Mesendoderm (in vitro differentiated cells): ENCODE results near the gene PRKAG1.

ENCODE experiments used
- DNase-seq: peaks from one replicate; pipeline ENCODE4 v3.0.0; 2013
- H2AK5ac ChIP-seq: 2 replicates; pipeline ENCODE4 v1.6.1; 2013; ENCODE audit warnings: low read length, inconsistent platforms
- H2BK120ac ChIP-seq: 2 replicates; pipeline ENCODE4 v1.6.1; 2013; ENCODE audit warnings: low read depth, mild to moderate bottlenecking, low read length, moderate library complexity, mixed read lengths
- H2BK15ac ChIP-seq: replicated peaks from 2 replicates; pipeline ENCODE4 v1.6.1; 2013; ENCODE audit warnings: low read depth, mild to moderate bottlenecking, moderate library complexity
- H2BK5ac ChIP-seq: 2 replicates; pipeline ENCODE4 v1.6.1; 2013; ENCODE audit warnings: low read length, inconsistent platforms
- H3K18ac ChIP-seq: 2 replicates; pipeline ENCODE4 v1.6.1; 2013; ENCODE audit warnings: mild to moderate bottlenecking, low read length, mixed read lengths
- H3K23ac ChIP-seq: one replicate; pipeline ENCODE4 v1.6.1; 2013; ENCODE audit warnings: low read length
- H3K27ac ChIP-seq: 2 replicates; pipeline ENCODE4 v1.5.1; 2013; ENCODE audit warnings: low read depth, mild to moderate bottlenecking, inconsistent platforms, low read length, moderate library complexity
- H3K27me3 ChIP-seq: 2 replicates; pipeline ENCODE4 v1.6.1; 2013; ENCODE audit warnings: low read length, control low read depth, mild to moderate bottlenecking, inconsistent platforms; ENCODE audit not compliant: insufficient read depth, poor library complexity
- H3K36me3 ChIP-seq: 2 replicates; pipeline ENCODE4 v1.6.1; 2013; ENCODE audit warnings: low read length, inconsistent platforms; ENCODE audit not compliant: control insufficient read depth, insufficient read depth
- H3K4ac ChIP-seq: one replicate; pipeline ENCODE4 v1.6.1; 2013; ENCODE audit warnings: low read depth, mild to moderate bottlenecking, low read length, moderate library complexity
- H3K4me1 ChIP-seq: 2 replicates; pipeline ENCODE4 v1.6.1; 2013; ENCODE audit warnings: low read depth, low read length, inconsistent platforms; ENCODE audit not compliant: control insufficient read depth
- H3K4me2 ChIP-seq: 2 replicates; pipeline ENCODE4 v1.6.1; 2013; ENCODE audit warnings: low read length
- H3K4me3 ChIP-seq: 2 replicates; pipeline ENCODE4 v1.5.1; 2013; ENCODE audit warnings: mild to moderate bottlenecking, low read length
- H3K56ac ChIP-seq: one replicate; pipeline ENCODE4 v1.6.1; 2013; ENCODE audit warnings: low read length
- H3K79me1 ChIP-seq: 2 replicates; pipeline ENCODE4 v1.6.1; 2013; ENCODE audit warnings: low read length, inconsistent platforms
- H3K79me2 ChIP-seq: 2 replicates; pipeline ENCODE4 v1.6.1; 2013; ENCODE audit warnings: mild to moderate bottlenecking, low read length; ENCODE audit not compliant: control insufficient read depth, insufficient read depth
- H3K9ac ChIP-seq: 2 replicates; pipeline ENCODE4 v1.6.1; 2013; ENCODE audit warnings: low read length, inconsistent platforms
- H4K5ac ChIP-seq: one replicate; pipeline ENCODE4 v1.6.1; 2013; ENCODE audit warnings: low read length
- H4K8ac ChIP-seq: one replicate; pipeline ENCODE4 v1.6.1; 2013; ENCODE audit warnings: low read depth, mild to moderate bottlenecking, control low read depth, low read length, moderate library complexity
- WGBS: extraction: QIAGEN DNeasy Blood & Tissue Kit; methylation state at CpG from one replicate; pipeline ENCODE4 v1.1.7; 2013; ENCODE audit warnings: low lambda C conversion rate, missing lambda C conversion rate; ENCODE audit not compliant: insufficient coverage; ENCODE audit errors: extremely low coverage; 5-methylcytosine and 5-hydroxymethylcytosine counted together

The PRKAG1 gene

GRCh38 chr12:49027846-49028555, 9.4 kb upstream of the PRKAG1 start:
- Histone ChIP-seq H2BK5ac (no peak overlapping the region), H3K18ac (no peak overlapping the region), H4K8ac (no peak overlapping the region), H3K4ac (no peak overlapping the region), H3K23ac (no peak overlapping the region), H3K79me1 (no peaks in the 10 kb centered on the region), H3K4me2 (no peak overlapping the region), H2AK5ac (no peak overlapping the region), H3K79me2 (no peaks in the 10 kb centered on the region), H3K56ac (no peak overlapping the region), H3K27me3 (no peaks in the 10 kb centered on the region), H4K5ac (no peak overlapping the region), H3K4me3 (no peak overlapping the region), H3K36me3 (peaks cover 27% of the 10 kb centered on the region), H2BK15ac (no peak overlapping the region), H3K27ac (no peak overlapping the region), H3K9ac (no peak overlapping the region), H3K4me1 (no peaks in the 10 kb centered on the region), H2BK120ac (no peak overlapping the region)
- no CpG with 5 or more reads among the region's 9 CpGs for WGBS
- no peak for DNase-seq

- Histone ChIP-seq H3K9ac (no peak overlapping the region), H3K27me3 (no peaks in the 10 kb centered on the region), H3K23ac (no peak overlapping the region), H2AK5ac (no peak overlapping the region), H4K8ac (no peak overlapping the region), H2BK120ac (no peak overlapping the region), H3K4me3 (no peak overlapping the region), H3K79me1 (no peaks in the 10 kb centered on the region), H3K79me2 (no peaks in the 10 kb centered on the region), H3K18ac (no peak overlapping the region), H3K4me2 (no peak overlapping the region), H4K5ac (no peak overlapping the region), H3K4me1 (no peaks in the 10 kb centered on the region), H3K56ac (no peak overlapping the region), H3K4ac (no peak overlapping the region), H3K27ac (no peak overlapping the region), H2BK5ac (no peak overlapping the region), H3K36me3 (peaks cover 32% of the 10 kb centered on the region), H2BK15ac (no peak overlapping the region)
- no peak for DNase-seq
- no CpG with 5 or more reads among the region's 26 CpGs for WGBS
Observed at GRCh38 chr12:49026678-49027480, 8.3 kb upstream of the PRKAG1 start.

- H3K79me2 ChIP-seq, result no peaks in the 10 kb centered on the region
- no peak overlapping the region for H3K4ac ChIP-seq
- no peak overlapping the region for H2BK120ac ChIP-seq
- H3K36me3 ChIP-seq, result peaks cover 32% of the 10 kb centered on the region
- H2AK5ac ChIP-seq, result no peak overlapping the region
- no peak overlapping the region for H3K4me2 ChIP-seq
- H4K8ac ChIP-seq, result no peak overlapping the region
- H3K56ac ChIP-seq, result no peak overlapping the region
- no peak overlapping the region for H3K27ac ChIP-seq
- H3K27me3 ChIP-seq, result no peaks in the 10 kb centered on the region
- H3K4me3 ChIP-seq, result no peak overlapping the region
- H2BK15ac ChIP-seq, result no peak overlapping the region
- no peak for DNase-seq
- no peak overlapping the region for H3K9ac ChIP-seq
- H4K5ac ChIP-seq, result no peak overlapping the region
- H3K4me1 ChIP-seq, result no peaks in the 10 kb centered on the region
- H3K79me1 ChIP-seq, result no peaks in the 10 kb centered on the region
- no CpG with 5 or more reads among the region's 21 CpGs for WGBS
- no peak overlapping the region for H3K18ac ChIP-seq
- H3K23ac ChIP-seq, result no peak overlapping the region
- H2BK5ac ChIP-seq, result no peak overlapping the region
Observed at GRCh38 chr12:49026101-49026500, 7.5 kb upstream of the PRKAG1 start.

GRCh38 chr12:49025463-49025862, 6.9 kb upstream of the PRKAG1 start:
- WGBS, result no CpG with 5 or more reads among the region's 4 CpGs
- no peak overlapping the region for H3K4ac ChIP-seq
- H2BK15ac ChIP-seq, result no peak overlapping the region
- H2AK5ac ChIP-seq, result no peak overlapping the region
- H4K5ac ChIP-seq, result no peak overlapping the region
- no peak overlapping the region for H3K27ac ChIP-seq
- no peak for DNase-seq
- no peak overlapping the region for H3K9ac ChIP-seq
- no peak overlapping the region for H4K8ac ChIP-seq
- H2BK120ac ChIP-seq, result no peak overlapping the region
- H3K36me3 ChIP-seq, result peaks cover 29% of the 10 kb centered on the region
- H3K27me3 ChIP-seq, result no peaks in the 10 kb centered on the region
- no peak overlapping the region for H3K4me2 ChIP-seq
- H2BK5ac ChIP-seq, result no peak overlapping the region
- no peaks in the 10 kb centered on the region for H3K4me1 ChIP-seq
- no peak overlapping the region for H3K23ac ChIP-seq
- H3K4me3 ChIP-seq, result no peak overlapping the region
- H3K79me2 ChIP-seq, result no peaks in the 10 kb centered on the region
- no peak overlapping the region for H3K56ac ChIP-seq
- no peaks in the 10 kb centered on the region for H3K79me1 ChIP-seq
- H3K18ac ChIP-seq, result no peak overlapping the region

- Histone ChIP-seq H2AK5ac (no peak overlapping the region), H3K4ac (no peak overlapping the region), H3K4me3 (no peak overlapping the region), H3K18ac (no peak overlapping the region), H3K27ac (no peak overlapping the region), H3K79me1 (no peaks in the 10 kb centered on the region), H3K9ac (no peak overlapping the region), H4K8ac (no peak overlapping the region), H2BK5ac (no peak overlapping the region), H3K79me2 (no peaks in the 10 kb centered on the region), H4K5ac (no peak overlapping the region), H3K36me3 (peaks cover 29% of the 10 kb centered on the region), H3K56ac (no peak overlapping the region), H3K23ac (no peak overlapping the region), H2BK15ac (no peak overlapping the region), H3K4me2 (no peak overlapping the region), H3K27me3 (no peaks in the 10 kb centered on the region), H3K4me1 (no peaks in the 10 kb centered on the region), H2BK120ac (no peak overlapping the region)
- DNase-seq, result no peak
- WGBS, result no CpG with 5 or more reads among the region's 12 CpGs
Observed at GRCh38 chr12:49024543-49024942, 6.0 kb upstream of the PRKAG1 start.
